Activated CD4-positive, alpha-beta memory T cell treated with anti-CD3 and anti-CD28 coated beads for 36 hours (primary cell): ENCODE data around the gene CDT1. TPM values are rescaled to one million over a fixed set of nuclear protein-coding genes. Genes with fewer than 3 reads are reported as not detected.

Experiments
- CTCF ChIA-PET: fragments of 350-600 bp; sonication (Branson Sonifier 250); formaldehyde crosslinking; loops from one replicate; lab custom pipeline; 2021; ENCODE audit warnings: antibody characterized with exemption, inconsistent platforms; lab: Charles Lee
- POLR2A ChIA-PET: fragments of 350-600 bp; sonication (Branson Sonifier 250); formaldehyde crosslinking; loops from one replicate; lab custom pipeline; 2021; ENCODE audit warnings: antibody characterized with exemption; lab: Charles Lee
- DNase-seq: peaks from one replicate; pipeline ENCODE4 v3.0.0-alpha.2; 2020
- H3K27ac Mint-ChIP-seq: one replicate; pipeline ENCODE4 v1.8.0; 2021; ENCODE audit warnings: mixed read lengths
- H3K27me3 Mint-ChIP-seq: one replicate; pipeline ENCODE4 v1.8.0; 2021; ENCODE audit warnings: mixed read lengths
- H3K36me3 Mint-ChIP-seq: one replicate; pipeline ENCODE4 v1.8.0; 2021; ENCODE audit warnings: mixed read lengths
- H3K4me1 Mint-ChIP-seq: one replicate; pipeline ENCODE4 v1.8.0; 2021; ENCODE audit warnings: low read depth, mixed read lengths
- H3K4me3 Mint-ChIP-seq: one replicate; pipeline ENCODE4 v1.8.0; 2021; ENCODE audit warnings: mild to moderate bottlenecking, mixed read lengths
- H3K9me3 Mint-ChIP-seq: one replicate; pipeline ENCODE4 v1.8.0; 2021; ENCODE audit warnings: mixed read lengths
- intact Hi-C: fragments of 100-400 bp; cut with micrococcal nuclease; formaldehyde crosslinking; loops from one replicate; pipeline ENCODE4 v1.15.1; 2023
- total RNA-seq, 2 experiments: library from RNA; stranded (reverse); gene quantifications; one replicate each; pipeline ENCODE4 v1.2.3, GENCODE V29; 2021

CDT1 gene
- total RNA-seq, 2 experiments from 2014 or later, result 169 to 183 TPM

DNA sequence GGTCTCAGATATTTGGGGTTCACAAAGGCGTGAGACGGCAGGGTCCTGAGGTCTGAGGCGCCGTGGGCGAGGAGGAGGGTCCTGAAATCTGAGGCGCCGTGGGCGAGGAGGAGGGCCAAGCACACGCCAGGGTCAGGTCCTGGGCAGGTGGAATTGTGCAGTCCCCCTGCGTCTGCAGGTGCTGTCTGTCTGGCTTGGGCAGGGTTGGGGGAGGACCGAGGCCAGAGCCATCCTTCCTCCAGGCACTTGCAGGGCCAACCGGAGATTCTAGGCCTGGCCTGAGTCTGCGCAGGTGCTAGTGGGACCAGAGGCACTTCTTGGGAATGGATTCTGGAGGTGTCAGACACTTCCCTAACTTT lies 10.5 kb downstream of the CDT1 start:
- no peak for DNase-seq
- no peaks in the 10 kb centered on the region for H3K9me3 Mint-ChIP-seq
- ChIA-PET CTCF (interaction anchor here (1.3 to 5.2 kb wide), 4 partner anchors 33 to 402 kb away, joined by 3 to 39 read pairs (median 8); partner anchors contain the start of genes GALNS and TRAPPC2L), POLR2A (no interaction called here)
- peaks cover 17% of the 10 kb centered on the region for H3K36me3 Mint-ChIP-seq
- intact Hi-C loops, result loop anchor here (10.0 kb wide), 1 partner anchor 281 kb away; the partner anchor contains the start of gene ACSF3
- no peak overlapping the region for H3K4me3 Mint-ChIP-seq
- peaks cover 16% of the 10 kb centered on the region for H3K4me1 Mint-ChIP-seq
- no peak overlapping the region for H3K27ac Mint-ChIP-seq
- H3K27me3 Mint-ChIP-seq, result no peaks in the 10 kb centered on the region

DNA sequence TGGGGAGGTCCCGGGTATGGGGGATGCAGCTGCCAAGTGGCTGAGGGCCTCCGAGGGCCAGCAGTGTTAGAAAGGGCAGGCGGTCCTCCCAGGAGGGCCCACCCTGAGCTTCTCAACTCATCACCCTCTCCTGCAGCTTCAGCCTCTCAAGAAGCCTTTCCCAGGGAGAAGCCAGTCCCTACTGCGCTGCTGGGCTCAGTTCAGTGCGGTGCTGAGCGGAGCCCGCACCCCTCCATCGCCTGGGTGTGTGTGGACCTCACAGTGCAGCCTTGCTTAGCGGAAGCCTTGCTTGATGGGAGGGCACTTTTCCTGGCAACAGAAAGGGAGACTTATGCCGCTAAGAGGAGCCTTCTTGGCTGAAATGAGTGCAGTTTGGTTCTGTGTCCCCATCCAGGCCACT lies 11.6 kb downstream of the CDT1 start:
- ChIA-PET POLR2A (no interaction called here), CTCF (interaction anchor here (0.8 to 2.0 kb wide), 9 partner anchors 15 to 353 kb away, joined by 3 to 14 read pairs (median 3); partner anchors contain the start of genes GALNS and TRAPPC2L)
- intact Hi-C loops, result loop anchor here (10.0 kb wide), 1 partner anchor 280 kb away; the partner anchor contains the start of gene ACSF3
- DNase-seq, result no peak
- Mint-ChIP-seq H3K4me1 (peaks cover 6% of the 10 kb centered on the region), H3K36me3 (peaks cover 8% of the 10 kb centered on the region), H3K27ac (no peak overlapping the region), H3K27me3 (no peaks in the 10 kb centered on the region), H3K4me3 (no peak overlapping the region), H3K9me3 (no peaks in the 10 kb centered on the region)

DNA sequence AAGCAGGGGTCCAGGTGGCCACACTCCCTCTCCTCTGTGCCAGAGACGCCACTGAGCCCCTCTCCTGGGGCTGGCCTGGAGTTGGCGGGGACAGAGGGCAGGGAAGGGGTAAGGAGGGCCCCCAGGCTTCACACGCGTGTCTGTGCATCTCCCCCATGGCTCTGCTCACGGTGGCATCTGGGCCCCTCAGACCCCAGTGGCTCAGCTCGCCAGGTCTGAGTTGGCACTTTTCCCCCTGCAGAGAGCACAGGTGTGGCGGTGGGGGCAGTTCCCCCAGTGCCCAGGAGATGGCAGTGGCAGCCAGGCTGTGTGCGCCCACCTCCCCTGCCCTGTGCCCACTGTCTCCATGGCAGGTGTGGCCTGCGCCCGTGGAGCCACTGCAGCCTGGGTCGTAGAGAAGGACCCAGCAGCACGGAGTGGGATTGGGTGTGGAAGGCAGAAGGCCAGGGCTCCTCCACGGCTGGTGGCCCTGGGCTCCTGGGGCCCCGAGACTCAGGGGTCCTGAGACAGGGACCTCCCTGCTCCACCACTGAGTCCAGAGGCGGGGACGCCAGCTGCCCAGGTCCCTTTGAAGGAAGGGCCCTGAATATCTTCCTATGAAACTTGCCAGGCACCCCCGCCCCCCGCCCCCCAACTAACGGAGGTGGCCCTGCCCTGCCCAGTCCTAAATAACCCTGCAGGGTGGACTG lies 12.5 kb downstream of the CDT1 start:
- intact Hi-C loops, result loop anchor here (2.0 to 10.0 kb wide), 2 partner anchors 279 to 351 kb away; partner anchors contain the start of gene ACSF3
- POLR2A ChIA-PET, result no interaction called here
- DNase-seq, result peak; percentile 70
- Mint-ChIP-seq H3K4me3 (no peak overlapping the region), H3K27ac (no peak overlapping the region), H3K36me3 (no peaks in the 10 kb centered on the region), H3K9me3 (no peaks in the 10 kb centered on the region), H3K27me3 (no peaks in the 10 kb centered on the region), H3K4me1 (peaks cover 4% of the 10 kb centered on the region)
- CTCF ChIA-PET, result interaction anchor here (0.8 to 2.0 kb wide), 6 partner anchors 16 to 352 kb away, joined by 3 to 14 read pairs (median 3); partner anchors contain the start of genes GALNS and TRAPPC2L

DNA sequence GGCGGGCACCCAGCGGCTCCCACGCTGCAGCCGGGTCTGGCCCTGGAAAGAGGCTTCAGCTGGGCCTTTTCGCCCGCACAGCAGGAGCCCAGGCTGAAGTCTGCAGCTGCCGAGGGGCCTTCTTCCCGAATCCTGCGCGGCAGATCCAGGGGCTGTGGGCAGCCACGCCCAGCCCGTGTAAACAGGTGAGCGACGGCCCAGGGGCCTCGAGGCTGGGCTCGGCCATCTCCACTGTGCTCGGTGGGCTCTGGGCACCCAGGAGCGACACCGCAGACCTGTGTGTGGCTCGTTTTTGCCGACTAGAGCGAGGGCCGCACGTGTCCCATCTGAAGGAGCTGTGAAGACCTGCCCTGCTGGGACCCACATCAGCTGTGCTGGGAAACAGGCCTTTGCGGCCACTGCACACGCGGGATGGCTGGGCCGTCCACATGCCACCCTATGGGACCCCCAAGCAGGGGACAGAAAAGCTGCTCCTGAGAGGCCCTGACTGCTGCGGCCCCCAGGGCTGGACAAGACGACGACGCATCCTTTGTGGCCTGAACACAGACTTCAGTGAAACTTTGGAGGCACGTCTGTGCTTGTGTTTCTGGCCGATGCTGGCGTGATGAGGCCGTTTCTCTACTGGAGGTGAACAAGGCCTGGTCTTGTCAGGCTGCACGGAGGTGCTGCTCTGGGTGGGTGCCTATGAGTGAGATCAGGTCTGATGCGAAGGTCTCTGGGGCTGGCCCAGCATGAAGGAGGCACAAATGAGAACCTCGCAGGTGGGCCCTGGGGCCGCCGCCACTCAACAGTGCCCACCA lies 13.3 kb downstream of the CDT1 start:
- intact Hi-C loops, result loop anchor here (2.0 to 10.0 kb wide), 2 partner anchors 278 to 350 kb away; partner anchors contain the start of gene ACSF3
- H3K27me3 Mint-ChIP-seq, result no peaks in the 10 kb centered on the region
- no peak overlapping the region for H3K4me3 Mint-ChIP-seq
- H3K36me3 Mint-ChIP-seq, result no peaks in the 10 kb centered on the region
- H3K27ac Mint-ChIP-seq, result no peak overlapping the region
- no peak for DNase-seq
- ChIA-PET POLR2A (no interaction called here), CTCF (interaction anchor here (1.5 to 2.0 kb wide), 2 partner anchors 41 to 350 kb away, joined by 4 to 14 read pairs; partner anchors contain the start of genes GALNS and TRAPPC2L)
- no peaks in the 10 kb centered on the region for H3K9me3 Mint-ChIP-seq
- peaks cover 4% of the 10 kb centered on the region for H3K4me1 Mint-ChIP-seq

DNA sequence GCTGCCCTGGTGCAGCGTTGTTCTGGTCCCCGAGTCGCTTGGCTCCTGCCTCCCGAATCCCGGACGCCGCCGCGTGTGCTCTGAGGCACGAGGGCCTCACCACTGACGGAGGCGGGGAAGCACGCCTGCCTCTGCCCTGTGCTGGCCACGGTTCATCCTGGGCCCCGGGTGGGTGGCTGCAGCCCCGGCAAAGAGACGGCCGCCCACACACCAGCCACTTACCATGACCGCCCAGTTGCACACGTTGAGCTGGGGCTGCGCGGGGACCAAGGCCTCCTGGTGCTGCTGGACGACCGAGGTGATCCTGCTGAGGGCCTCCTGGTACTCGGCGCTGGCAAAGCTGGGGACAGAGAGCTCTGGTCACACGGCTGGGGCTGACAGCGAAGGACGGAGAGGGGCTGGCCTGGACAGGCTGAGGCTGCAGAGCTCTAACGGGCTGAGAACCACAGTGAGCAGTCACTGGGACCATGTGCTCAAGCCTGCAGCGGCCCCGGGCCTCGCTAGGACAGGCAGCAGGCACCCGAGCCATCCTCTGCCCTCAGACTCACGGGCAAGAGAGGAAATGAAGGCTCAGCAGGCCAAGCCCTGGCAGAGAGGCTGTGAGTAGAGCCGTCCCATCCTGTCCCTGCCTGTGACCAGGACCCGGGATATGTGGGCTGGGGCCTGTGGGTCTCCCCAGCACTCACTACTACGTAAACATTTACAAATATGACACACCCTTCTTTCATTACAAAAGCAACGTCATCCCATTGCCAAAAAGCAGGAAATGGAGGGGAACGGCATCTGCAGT lies 14.4 kb downstream of the CDT1 start:
- Mint-ChIP-seq H3K36me3 (no peaks in the 10 kb centered on the region), H3K27me3 (no peaks in the 10 kb centered on the region), H3K4me1 (no peaks in the 10 kb centered on the region), H3K27ac (no peak overlapping the region), H3K9me3 (no peaks in the 10 kb centered on the region), H3K4me3 (no peak overlapping the region)
- intact Hi-C loops, result loop anchor here (2.0 to 10.0 kb wide), 2 partner anchors 277 to 349 kb away; partner anchors contain the start of gene ACSF3
- POLR2A ChIA-PET, result no interaction called here
- CTCF ChIA-PET, result interaction anchor here (1.1 to 1.5 kb wide), 2 partner anchors 40 to 349 kb away, joined by 4 read pairs; no protein-coding TSS in a partner anchor
- no peak for DNase-seq

DNA sequence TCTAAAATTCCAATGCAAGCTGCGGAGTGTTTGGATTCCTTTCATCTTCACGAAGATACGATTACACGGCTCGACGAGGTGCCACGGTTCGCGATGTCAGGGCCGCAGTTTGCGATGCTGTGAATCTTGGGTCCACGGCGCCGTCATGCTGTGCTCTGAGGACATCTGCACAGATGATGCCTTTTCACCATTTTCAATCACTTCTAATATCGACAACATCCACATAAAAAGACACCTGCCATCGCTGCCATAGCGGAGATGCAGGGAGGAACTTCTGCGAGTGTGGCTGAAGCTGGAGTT lies 14.9 kb downstream of the CDT1 start:
- Mint-ChIP-seq H3K4me1 (no peaks in the 10 kb centered on the region), H3K9me3 (no peaks in the 10 kb centered on the region), H3K4me3 (no peak overlapping the region), H3K27ac (no peak overlapping the region), H3K27me3 (no peaks in the 10 kb centered on the region), H3K36me3 (no peaks in the 10 kb centered on the region)
- intact Hi-C loops, result loop anchor here (10.0 kb wide), 1 partner anchor 276 kb away; the partner anchor contains the start of gene ACSF3
- no peak for DNase-seq
- POLR2A ChIA-PET, result no interaction called here
- CTCF ChIA-PET, result interaction anchor here (0.9 to 1.1 kb wide), 2 partner anchors 14 to 39 kb away, joined by 3 to 4 read pairs; no protein-coding TSS in a partner anchor

DNA sequence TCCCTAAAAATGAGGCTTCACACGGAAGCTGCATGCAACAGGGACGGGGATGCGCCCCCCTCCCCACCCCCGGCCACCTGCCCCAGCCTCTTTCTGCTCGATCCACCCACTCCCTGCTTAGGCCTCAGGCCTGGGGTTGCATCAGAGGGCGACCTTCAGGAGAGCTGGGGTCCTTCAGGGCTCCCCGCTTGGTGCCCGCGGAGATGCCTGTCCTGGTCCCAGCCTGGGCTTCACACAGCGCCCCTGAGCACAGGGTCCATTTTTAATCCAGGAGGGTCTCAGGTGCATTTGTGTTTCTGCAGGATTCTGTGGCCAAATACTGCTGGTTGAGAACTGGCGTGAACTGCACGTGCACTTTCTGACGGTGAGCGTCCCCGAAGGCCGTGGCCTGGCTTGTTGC lies 15.5 kb downstream of the CDT1 start:
- no peaks in the 10 kb centered on the region for H3K27me3 Mint-ChIP-seq
- H3K36me3 Mint-ChIP-seq, result no peaks in the 10 kb centered on the region
- intact Hi-C loops, result loop anchor here (10.0 kb wide), 1 partner anchor 276 kb away; the partner anchor contains the start of gene ACSF3
- H3K4me1 Mint-ChIP-seq, result no peaks in the 10 kb centered on the region
- no peak for DNase-seq
- CTCF ChIA-PET, result interaction anchor here (0.9 to 1.8 kb wide), 2 partner anchors 14 to 348 kb away, joined by 3 to 4 read pairs; no protein-coding TSS in a partner anchor
- no peaks in the 10 kb centered on the region for H3K9me3 Mint-ChIP-seq
- H3K4me3 Mint-ChIP-seq, result no peak overlapping the region
- no peak overlapping the region for H3K27ac Mint-ChIP-seq
- POLR2A ChIA-PET, result no interaction called here

DNA sequence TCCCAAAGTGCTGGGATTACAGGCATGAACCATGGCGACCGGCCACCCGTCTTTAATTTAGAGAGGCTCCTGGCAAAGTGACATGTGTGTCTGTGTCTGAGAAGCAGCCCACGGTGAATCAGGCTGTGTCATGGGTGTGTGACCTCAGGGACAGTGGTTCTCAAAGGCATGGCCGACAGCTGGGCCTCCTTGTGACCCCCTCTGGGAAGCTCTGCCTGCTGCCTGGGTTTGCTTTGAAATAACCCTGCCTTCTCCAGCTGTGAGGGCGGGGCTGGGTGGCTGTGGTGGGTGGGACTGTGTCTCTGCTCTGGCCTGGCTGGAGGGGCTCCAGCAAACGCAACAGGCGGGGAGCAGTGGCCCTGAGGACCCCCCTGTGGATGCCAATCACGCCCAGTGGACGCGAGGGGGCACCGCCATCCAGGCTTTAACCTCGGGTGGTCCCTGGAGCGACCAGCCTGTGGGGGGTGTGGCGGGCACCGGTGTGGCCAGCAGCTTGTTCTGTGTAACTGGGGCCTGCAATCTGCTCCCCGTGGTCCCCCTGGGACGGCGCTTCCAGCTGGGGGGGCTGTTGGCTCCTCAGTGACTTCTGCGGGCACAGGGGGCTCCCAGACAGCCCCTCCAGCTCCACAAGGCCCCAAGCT lies 16.9 kb downstream of the CDT1 start:
- H3K27me3 Mint-ChIP-seq, result no peaks in the 10 kb centered on the region
- CTCF ChIA-PET, result interaction anchor here (1.0 to 1.8 kb wide), 3 partner anchors 83 to 347 kb away, joined by 3 to 4 read pairs (median 3); no protein-coding TSS in a partner anchor
- intact Hi-C loops, result no loop called here
- H3K27ac Mint-ChIP-seq, result no peak overlapping the region
- DNase-seq, result no peak
- H3K36me3 Mint-ChIP-seq, result no peaks in the 10 kb centered on the region
- no peak overlapping the region for H3K4me3 Mint-ChIP-seq
- POLR2A ChIA-PET, result no interaction called here
- H3K4me1 Mint-ChIP-seq, result no peaks in the 10 kb centered on the region
- no peaks in the 10 kb centered on the region for H3K9me3 Mint-ChIP-seq

DNA sequence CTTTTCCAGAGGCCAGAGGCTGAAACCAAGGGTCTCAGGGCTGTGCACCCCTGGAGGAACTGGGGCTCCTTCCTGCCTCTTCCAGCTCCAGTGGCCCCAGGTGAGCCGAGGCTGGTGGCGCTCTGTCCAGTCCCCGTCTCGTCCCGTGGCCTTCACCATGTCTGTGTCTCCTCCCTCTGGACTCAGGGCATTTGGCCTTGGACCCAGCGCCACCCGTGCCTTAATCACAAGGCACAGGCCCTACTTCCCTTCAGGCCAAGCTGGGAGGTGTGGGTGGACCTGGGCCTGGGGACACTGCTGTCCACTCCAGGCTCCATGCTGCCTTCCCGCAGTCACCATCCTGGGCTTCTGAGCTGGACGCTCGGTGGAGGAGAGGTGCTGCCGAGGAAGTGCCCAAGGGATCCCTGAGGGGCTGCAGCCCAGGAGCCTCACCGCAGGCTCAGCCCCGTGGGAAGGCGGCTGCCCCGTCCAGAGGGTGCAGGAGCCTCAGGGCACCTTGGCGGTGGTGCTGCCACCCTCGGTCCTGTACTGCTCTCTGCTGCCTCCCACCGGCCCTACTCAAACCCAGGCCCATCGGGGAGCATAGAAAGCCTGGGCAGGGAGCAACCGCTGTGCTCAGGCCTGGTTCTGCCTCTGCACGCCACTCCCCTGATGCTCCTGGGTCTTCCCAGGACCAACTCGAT lies 17.7 kb downstream of the CDT1 start:
- Mint-ChIP-seq H3K36me3 (no peaks in the 10 kb centered on the region), H3K4me3 (no peak overlapping the region), H3K4me1 (no peaks in the 10 kb centered on the region), H3K9me3 (no peaks in the 10 kb centered on the region), H3K27me3 (no peaks in the 10 kb centered on the region), H3K27ac (no peak overlapping the region)
- POLR2A ChIA-PET, result no interaction called here
- intact Hi-C loops, result no loop called here
- CTCF ChIA-PET, result interaction anchor here (1.4 kb wide), 1 partner anchor 344 kb away, joined by 3 read pairs; no protein-coding TSS in a partner anchor
- DNase-seq, result no peak

DNA sequence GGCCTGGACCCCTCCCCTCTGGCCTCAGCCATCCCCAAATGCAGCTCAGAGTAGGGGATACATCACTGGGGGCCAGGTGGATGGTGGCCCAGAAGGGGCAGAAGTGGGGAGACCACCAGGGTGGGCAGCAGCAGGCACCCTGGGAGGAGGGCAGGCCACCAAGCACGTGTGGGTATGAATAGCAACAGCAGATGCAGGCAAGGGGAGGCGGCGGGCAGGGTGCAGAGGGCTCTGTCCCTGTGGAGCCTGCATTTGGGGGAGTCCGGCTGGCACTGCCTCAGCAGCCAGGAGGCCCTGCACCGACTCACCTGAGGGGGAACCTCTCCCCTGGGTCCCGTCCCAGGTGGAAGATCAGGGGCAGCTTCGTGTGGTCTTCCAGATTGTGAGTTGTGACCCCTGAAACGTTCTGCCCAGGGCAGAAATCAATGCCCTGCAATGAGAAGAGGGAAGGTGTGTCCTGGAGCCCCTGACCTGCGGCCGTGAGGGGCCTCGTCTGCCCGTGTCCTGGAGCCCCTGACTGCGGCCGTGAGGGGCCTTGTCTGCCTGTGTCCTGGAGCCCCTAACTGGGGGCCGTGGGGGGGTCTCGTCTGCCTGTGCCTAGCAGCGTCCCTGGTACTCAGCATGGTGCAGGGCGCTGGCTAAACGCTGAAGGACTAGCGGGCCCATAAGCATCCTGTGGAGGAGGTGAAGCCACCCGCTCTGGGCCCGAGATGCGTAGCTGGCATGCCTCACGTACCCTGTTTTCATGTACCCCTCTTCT lies 18.9 kb downstream of the CDT1 start:
- DNase-seq, result no peak
- Mint-ChIP-seq H3K9me3 (no peaks in the 10 kb centered on the region), H3K27me3 (no peaks in the 10 kb centered on the region), H3K4me3 (no peak overlapping the region), H3K36me3 (no peaks in the 10 kb centered on the region), H3K27ac (no peak overlapping the region), H3K4me1 (no peaks in the 10 kb centered on the region)
- POLR2A ChIA-PET, result no interaction called here
- CTCF ChIA-PET, result no interaction called here
- intact Hi-C loops, result no loop called here
